Esophagus mucosa (tissue), 1 donor: ENCODE measurements around the gene RGS19. TPM values are rescaled to one million over a fixed set of nuclear protein-coding genes. Genes with fewer than 3 reads are reported as not detected.
"Not testable (repeated sequence)": the region's sequence is repeated elsewhere in the genome, so short reads cannot be mapped to it uniquely, and the experiment has no call there.

Source experiments
- ATAC-seq: fragments of 200-7000 bp; cut with Tn5 transposase; one replicate; pipeline ENCODE4 v1.9.1; 2020
- total RNA-seq: library from RNA; stranded (reverse); gene quantifications from one replicate; pipeline ENCODE4 v1.2.4, GENCODE V29; 2023
- donor health status: DM: yes; HTN: yes; CAD: no.

Gene RGS19
- total RNA-seq, 1 donor from 2014 or later, result 6.1 TPM

GRCh38 chr20:64092258-64093012, 13.1 kb upstream of the RGS19 start:
- peak; percentile 8 for ATAC-seq

GRCh38 chr20:64091770-64092169, 12.5 kb upstream of the RGS19 start:
- ATAC-seq, result no peak

GRCh38 chr20:64091340-64091739, 12.0 kb upstream of the RGS19 start:
- no peak for ATAC-seq

GRCh38 chr20:64090165-64090564, 10.8 kb upstream of the RGS19 start:
- ATAC-seq, result no peak

GRCh38 chr20:64088586-64088985, 9.3 kb upstream of the RGS19 start:
- not testable (repeated sequence) for ATAC-seq

- not testable (repeated sequence) for ATAC-seq
Observed at GRCh38 chr20:64087226-64087825, 8.0 kb upstream of the RGS19 start.

GRCh38 chr20:64086801-64087200, 7.5 kb upstream of the RGS19 start:
- peak; percentile 47 for ATAC-seq

- no peak for ATAC-seq
Observed at GRCh38 chr20:64084685-64085152, 5.4 kb upstream of the RGS19 start.

- ATAC-seq, result no peak
Observed at GRCh38 chr20:64083804-64084684, 4.7 kb upstream of the RGS19 start, which contains the start of gene LKAAEAR1. LKAAEAR1 (minus strand) TSS chr20:64084398; CDS start chr20:64084219, 179 bp downstream.

- peak; percentile 46 for ATAC-seq
Observed at GRCh38 chr20:64083378-64083803, 4.1 kb upstream of the RGS19 start.

- no peak for ATAC-seq
Observed at GRCh38 chr20:64082820-64083377, 3.6 kb upstream of the RGS19 start.

- ATAC-seq, result no peak
Observed at GRCh38 chr20:64082126-64082731, 2.9 kb upstream of the RGS19 start.

- ATAC-seq, result no peak
Observed at GRCh38 chr20:64081624-64081964, 2.3 kb upstream of the RGS19 start.

GRCh38 chr20:64080813-64081623, 1.7 kb upstream of the RGS19 start:
- no peak for ATAC-seq

- ATAC-seq, result no peak
Observed at GRCh38 chr20:64080013-64080812, 895 bp upstream of the RGS19 start, which contains the start of gene OPRL1. OPRL1 (plus strand) TSS chr20:64080082; CDS start chr20:64092721, 12,639 bp downstream.

- ATAC-seq, result no peak
Observed at GRCh38 chr20:64078934-64079272, 415 bp downstream of the RGS19 start.

- ATAC-seq, result peak; percentile 15
Observed at GRCh38 chr20:64077876-64078551, 1.3 kb downstream of the RGS19 start.

GRCh38 chr20:64077541-64077875, 1.8 kb downstream of the RGS19 start:
- ATAC-seq, result no peak

GRCh38 chr20:64077094-64077493, 2.2 kb downstream of the RGS19 start:
- ATAC-seq, result peak; percentile 1
